Activated naive CD4-positive, alpha-beta T cell treated with anti-CD3 and anti-CD28 coated beads, Interleukin-2, amount 50 U/mL, for 24 hours (primary cell): Measurements from ENCODE around the gene ATXN2.
A peak's percentile ranks its signal among the peaks of the same experiment; 100 is the strongest.

Experiments
- H3K27ac Mint-ChIP-seq: one replicate; pipeline ENCODE4 v1.8.0; 2021; ENCODE audit warnings: mild to moderate bottlenecking, mixed read lengths
- H3K27me3 Mint-ChIP-seq: one replicate; pipeline ENCODE4 v1.8.0; 2021; ENCODE audit warnings: mixed read lengths
- H3K36me3 Mint-ChIP-seq: one replicate; pipeline ENCODE4 v1.8.0; 2021; ENCODE audit warnings: mixed read lengths
- H3K4me1 Mint-ChIP-seq: one replicate; pipeline ENCODE4 v1.8.0; 2021; ENCODE audit warnings: mixed read lengths
- H3K4me3 Mint-ChIP-seq: one replicate; pipeline ENCODE4 v1.8.0; 2021; ENCODE audit warnings: mild to moderate bottlenecking, mixed read lengths
- H3K9me3 Mint-ChIP-seq: one replicate; pipeline ENCODE4 v1.8.0; 2021; ENCODE audit warnings: mixed read lengths

The ATXN2 gene

DNA sequence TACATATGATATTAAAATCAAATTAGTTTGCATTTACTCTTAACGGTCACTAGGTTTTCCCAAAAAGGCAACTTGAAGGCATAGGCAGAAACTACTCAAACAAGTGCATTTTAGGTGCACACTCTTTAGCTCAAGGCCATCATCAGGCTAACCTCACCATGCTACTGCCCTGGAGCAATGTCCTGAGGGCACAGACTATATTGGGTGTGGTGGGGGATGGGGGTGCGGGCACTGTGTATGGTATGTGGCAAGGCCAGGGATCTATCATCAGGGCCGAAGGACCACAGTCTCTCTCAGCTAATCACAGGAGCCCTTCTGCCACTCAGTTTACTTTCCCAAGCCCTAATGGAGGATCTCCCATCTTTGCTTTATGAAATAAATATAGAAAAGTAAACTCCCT, 141.5 kb downstream of the ATXN2 start:
- Mint-ChIP-seq H3K27me3 (no peaks in the 10 kb centered on the region), H3K36me3 (peaks cover 4% of the 10 kb centered on the region), H3K9me3 (no peaks in the 10 kb centered on the region), H3K27ac (peak overlapping the region; percentile 35), H3K4me3 (no peak overlapping the region), H3K4me1 (no peaks in the 10 kb centered on the region)

GRCh38 chr12:111457071-111457470, 142.0 kb downstream of the ATXN2 start:
- Mint-ChIP-seq H3K36me3 (peaks cover 3% of the 10 kb centered on the region), H3K27me3 (no peaks in the 10 kb centered on the region), H3K4me1 (no peaks in the 10 kb centered on the region), H3K4me3 (no peak overlapping the region), H3K9me3 (no peaks in the 10 kb centered on the region), H3K27ac (peak overlapping the region; percentile 35)

GRCh38 chr12:111455448-111456320, 143.4 kb downstream of the ATXN2 start:
- no peaks in the 10 kb centered on the region for H3K9me3 Mint-ChIP-seq

DNA sequence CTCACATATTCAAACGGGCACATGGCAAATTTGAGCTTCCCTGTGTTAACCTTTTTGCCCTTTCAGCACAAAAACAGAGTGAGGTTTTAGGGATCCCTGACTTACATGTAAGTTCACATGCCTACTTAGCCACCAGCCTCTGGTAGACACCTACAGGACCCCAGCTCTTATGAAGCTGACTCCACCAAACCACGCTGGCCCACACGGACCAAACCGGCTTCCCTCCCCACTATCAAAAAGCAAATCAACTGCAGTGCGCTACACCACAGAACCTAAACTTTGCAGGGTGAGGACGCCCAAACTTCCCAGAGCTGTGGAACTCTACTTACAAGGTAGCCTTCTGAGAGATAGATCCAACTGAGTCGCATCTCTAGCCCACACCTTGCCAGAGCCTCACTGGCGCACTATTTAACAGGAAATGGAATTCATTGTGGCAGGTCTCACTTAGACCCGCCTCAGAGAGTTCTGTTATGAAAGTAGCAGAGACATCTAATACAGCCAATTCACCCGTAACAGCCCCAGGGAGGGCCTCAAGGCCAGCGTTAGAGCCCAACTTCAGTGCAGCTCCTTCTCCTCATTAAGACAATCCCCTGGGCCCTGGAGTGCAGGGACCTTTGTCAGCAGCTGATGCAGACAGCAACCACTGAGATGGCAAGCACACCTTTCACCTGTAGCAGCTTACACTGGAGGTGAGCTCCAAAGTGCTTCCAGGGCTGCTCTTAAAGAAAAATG, 144.2 kb downstream of the ATXN2 start:
- Mint-ChIP-seq H3K27ac (peak overlapping the region; percentile 41), H3K27me3 (no peaks in the 10 kb centered on the region), H3K36me3 (peaks cover 7% of the 10 kb centered on the region), H3K4me3 (no peak overlapping the region), H3K4me1 (peaks cover 19% of the 10 kb centered on the region), H3K9me3 (no peaks in the 10 kb centered on the region)

More at GRCh38 chr12:111455448-111456320, 143.4 kb downstream of the ATXN2 start:
- H3K27ac Mint-ChIP-seq = peak overlapping the region; percentile 41
- H3K36me3 Mint-ChIP-seq = peaks cover 4% of the 10 kb centered on the region
- no peaks in the 10 kb centered on the region for H3K27me3 Mint-ChIP-seq
- H3K4me1 Mint-ChIP-seq = peaks cover 12% of the 10 kb centered on the region
- H3K4me3 Mint-ChIP-seq = no peak overlapping the region

DNA sequence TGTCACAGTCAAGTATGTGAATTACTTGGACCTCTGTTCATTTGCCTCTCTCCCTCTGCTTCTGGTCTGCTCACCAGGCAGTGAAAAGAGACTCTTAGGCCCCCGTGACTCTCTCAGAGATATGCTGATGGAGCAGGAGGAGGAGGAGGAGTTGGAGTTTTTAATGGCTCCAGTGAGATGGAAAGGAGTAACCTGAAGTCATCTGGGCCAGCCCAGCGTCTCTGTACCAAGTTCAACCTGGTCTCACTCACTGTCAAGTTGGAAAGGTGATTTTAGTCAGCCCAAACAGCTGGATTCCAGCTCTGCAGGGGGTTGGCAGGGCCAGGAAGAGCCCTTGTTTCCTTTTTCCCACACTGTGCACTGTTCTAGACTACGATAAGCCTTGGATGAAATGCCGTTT, 144.8 kb downstream of the ATXN2 start:
- no peak overlapping the region for H3K27ac Mint-ChIP-seq
- peaks cover 22% of the 10 kb centered on the region for H3K4me1 Mint-ChIP-seq

DNA sequence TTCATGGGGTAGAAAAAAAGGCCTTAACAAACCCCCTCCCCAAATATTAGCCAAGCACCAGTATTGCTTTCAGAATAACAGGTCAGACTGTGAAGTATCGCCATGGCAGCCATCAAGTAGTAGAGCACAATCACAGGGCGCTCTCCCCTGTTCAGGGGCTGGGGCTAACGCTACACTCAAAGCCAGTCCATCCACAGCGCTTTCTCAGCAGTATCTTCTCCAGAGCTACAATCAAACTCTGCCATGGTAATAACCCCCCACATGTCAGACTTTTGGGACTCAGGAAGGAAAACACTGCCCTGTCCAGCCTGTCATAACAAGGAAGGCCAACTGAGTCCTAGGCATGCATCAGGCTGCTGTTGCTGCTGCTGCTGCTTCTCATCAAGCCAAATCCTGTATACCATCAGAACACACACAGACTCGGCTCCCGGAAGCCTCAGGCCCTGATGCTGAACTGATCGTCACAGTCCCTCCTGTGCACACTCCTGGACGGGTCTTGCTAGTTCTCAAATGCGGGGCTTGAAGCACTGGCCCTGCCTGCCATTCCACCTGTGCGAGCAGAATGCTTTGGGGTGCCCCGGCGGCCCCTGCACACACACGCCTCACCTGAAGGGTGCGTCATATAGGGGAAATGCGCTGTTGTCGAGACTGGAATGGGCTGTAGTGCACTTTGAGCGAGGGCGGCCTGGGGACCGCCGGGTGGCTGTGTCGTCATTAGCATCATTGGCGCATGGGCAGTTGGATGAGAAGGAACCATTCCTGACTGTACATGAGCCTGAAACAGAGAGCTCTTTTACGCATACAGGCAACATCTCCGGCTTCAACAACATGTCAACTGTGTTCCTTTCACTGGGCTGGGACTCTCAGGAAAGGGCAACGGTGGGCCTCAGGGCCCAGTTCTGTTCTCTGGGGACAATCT, 145.8 kb downstream of the ATXN2 start:
- H3K9me3 Mint-ChIP-seq = no peaks in the 10 kb centered on the region
- peak overlapping the region; percentile 77 for H3K27ac Mint-ChIP-seq
- H3K4me1 Mint-ChIP-seq = peaks cover 32% of the 10 kb centered on the region
- peaks cover 7% of the 10 kb centered on the region for H3K36me3 Mint-ChIP-seq
- H3K4me3 Mint-ChIP-seq = no peak overlapping the region
- no peaks in the 10 kb centered on the region for H3K27me3 Mint-ChIP-seq

More for the DNA sequence above, 144.8 kb downstream of the ATXN2 start:
- Mint-ChIP-seq H3K36me3 (peaks cover 7% of the 10 kb centered on the region), H3K4me3 (no peak overlapping the region), H3K9me3 (no peaks in the 10 kb centered on the region), H3K27me3 (no peaks in the 10 kb centered on the region)

GRCh38 chr12:111451649-111452129, 147.4 kb downstream of the ATXN2 start:
- Mint-ChIP-seq H3K4me1 (peaks cover 41% of the 10 kb centered on the region), H3K4me3 (no peak overlapping the region), H3K36me3 (peaks cover 9% of the 10 kb centered on the region), H3K9me3 (no peaks in the 10 kb centered on the region), H3K27ac (peak overlapping the region; percentile 26), H3K27me3 (no peaks in the 10 kb centered on the region)

DNA sequence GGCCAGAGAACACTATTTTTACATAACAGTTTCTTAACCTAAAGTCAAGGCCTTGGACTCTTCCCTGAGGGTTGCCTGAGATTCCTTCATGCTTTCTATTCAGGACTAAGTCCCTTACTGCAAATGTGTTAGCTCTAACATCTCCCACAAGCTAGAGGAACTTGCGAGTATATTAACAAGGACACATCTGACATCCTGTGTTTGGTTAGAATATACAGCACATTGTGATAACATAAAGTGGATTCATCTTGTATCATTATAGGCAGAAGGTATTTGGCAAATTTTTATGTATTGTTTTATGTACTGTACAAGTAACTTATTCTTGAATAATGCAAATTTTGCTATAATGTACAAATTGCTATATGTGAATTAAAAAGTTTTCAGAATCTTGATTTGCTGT, 147.9 kb downstream of the ATXN2 start:
- Mint-ChIP-seq H3K4me3 (no peak overlapping the region), H3K9me3 (no peaks in the 10 kb centered on the region), H3K27ac (peak overlapping the region; percentile 43), H3K36me3 (peaks cover 9% of the 10 kb centered on the region), H3K4me1 (peaks cover 45% of the 10 kb centered on the region), H3K27me3 (no peaks in the 10 kb centered on the region)

- Mint-ChIP-seq H3K36me3 (peaks cover 9% of the 10 kb centered on the region), H3K4me3 (no peak overlapping the region), H3K4me1 (peaks cover 51% of the 10 kb centered on the region), H3K27ac (peak overlapping the region; percentile 80), H3K9me3 (no peaks in the 10 kb centered on the region), H3K27me3 (no peaks in the 10 kb centered on the region)
Measured at GRCh38 chr12:111450676-111451075, 148.4 kb downstream of the ATXN2 start.

DNA sequence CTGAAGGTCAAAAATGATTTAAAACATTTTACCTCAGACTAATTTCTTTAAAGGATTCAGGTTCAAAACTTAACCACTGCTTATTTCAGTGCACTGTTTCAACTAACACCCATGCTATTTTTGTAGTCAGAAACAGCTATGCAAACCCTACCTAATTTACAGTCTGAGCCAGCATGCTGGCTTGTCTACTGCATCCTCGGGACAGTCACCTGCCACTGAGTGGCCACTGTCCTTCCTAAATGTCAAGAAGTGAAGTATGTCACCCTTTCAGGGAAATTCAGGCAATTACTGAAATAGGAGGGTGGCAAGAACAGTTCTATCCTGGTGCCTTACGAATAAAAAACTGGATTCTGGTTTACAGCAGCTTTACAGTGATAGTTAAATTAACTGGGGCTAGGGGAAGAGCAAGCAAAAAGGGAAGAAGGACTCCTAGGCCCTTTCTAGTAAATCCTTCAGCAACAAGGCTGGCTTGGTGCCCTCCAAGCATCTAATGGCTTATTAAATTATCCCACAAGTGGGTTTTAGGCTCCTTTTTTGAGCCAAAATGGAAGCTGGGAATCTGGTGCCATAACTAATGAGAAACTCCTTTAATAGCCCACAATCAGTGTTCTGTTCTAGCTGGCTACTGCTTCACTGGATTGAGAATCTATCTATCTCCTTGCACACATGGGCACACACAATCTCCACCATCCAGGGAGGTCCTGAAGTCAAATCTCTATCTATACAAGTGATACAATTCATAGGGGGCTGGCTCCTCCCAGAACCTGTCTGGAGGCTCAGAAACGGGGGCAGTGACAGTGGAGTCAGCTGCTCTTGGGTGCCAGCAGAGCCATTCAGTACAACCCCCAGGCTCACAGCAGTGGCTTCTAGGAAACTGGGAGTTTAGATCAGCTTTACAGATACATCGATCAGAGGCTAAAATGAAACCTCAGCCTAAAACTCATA, 150.0 kb downstream of the ATXN2 start:
- H3K4me1 Mint-ChIP-seq = peaks cover 67% of the 10 kb centered on the region
- H3K9me3 Mint-ChIP-seq = no peaks in the 10 kb centered on the region
- peak overlapping the region; percentile 89 for H3K27ac Mint-ChIP-seq
- H3K36me3 Mint-ChIP-seq = peaks cover 9% of the 10 kb centered on the region
- no peak overlapping the region for H3K4me3 Mint-ChIP-seq
- no peaks in the 10 kb centered on the region for H3K27me3 Mint-ChIP-seq

- no peak overlapping the region for H3K4me3 Mint-ChIP-seq
- H3K27ac Mint-ChIP-seq = peak overlapping the region; percentile 87
- no peaks in the 10 kb centered on the region for H3K9me3 Mint-ChIP-seq
- H3K27me3 Mint-ChIP-seq = no peaks in the 10 kb centered on the region
- H3K36me3 Mint-ChIP-seq = peaks cover 10% of the 10 kb centered on the region
- H3K4me1 Mint-ChIP-seq = peaks cover 74% of the 10 kb centered on the region
Measured at GRCh38 chr12:111448266-111448830, 150.8 kb downstream of the ATXN2 start.

- peaks cover 81% of the 10 kb centered on the region for H3K4me1 Mint-ChIP-seq
- no peaks in the 10 kb centered on the region for H3K27me3 Mint-ChIP-seq
- H3K36me3 Mint-ChIP-seq = peaks cover 13% of the 10 kb centered on the region
- H3K9me3 Mint-ChIP-seq = no peaks in the 10 kb centered on the region
- peak overlapping the region; percentile 87 for H3K27ac Mint-ChIP-seq
- no peak overlapping the region for H3K4me3 Mint-ChIP-seq
Measured at GRCh38 chr12:111447571-111448265, 151.4 kb downstream of the ATXN2 start.

DNA sequence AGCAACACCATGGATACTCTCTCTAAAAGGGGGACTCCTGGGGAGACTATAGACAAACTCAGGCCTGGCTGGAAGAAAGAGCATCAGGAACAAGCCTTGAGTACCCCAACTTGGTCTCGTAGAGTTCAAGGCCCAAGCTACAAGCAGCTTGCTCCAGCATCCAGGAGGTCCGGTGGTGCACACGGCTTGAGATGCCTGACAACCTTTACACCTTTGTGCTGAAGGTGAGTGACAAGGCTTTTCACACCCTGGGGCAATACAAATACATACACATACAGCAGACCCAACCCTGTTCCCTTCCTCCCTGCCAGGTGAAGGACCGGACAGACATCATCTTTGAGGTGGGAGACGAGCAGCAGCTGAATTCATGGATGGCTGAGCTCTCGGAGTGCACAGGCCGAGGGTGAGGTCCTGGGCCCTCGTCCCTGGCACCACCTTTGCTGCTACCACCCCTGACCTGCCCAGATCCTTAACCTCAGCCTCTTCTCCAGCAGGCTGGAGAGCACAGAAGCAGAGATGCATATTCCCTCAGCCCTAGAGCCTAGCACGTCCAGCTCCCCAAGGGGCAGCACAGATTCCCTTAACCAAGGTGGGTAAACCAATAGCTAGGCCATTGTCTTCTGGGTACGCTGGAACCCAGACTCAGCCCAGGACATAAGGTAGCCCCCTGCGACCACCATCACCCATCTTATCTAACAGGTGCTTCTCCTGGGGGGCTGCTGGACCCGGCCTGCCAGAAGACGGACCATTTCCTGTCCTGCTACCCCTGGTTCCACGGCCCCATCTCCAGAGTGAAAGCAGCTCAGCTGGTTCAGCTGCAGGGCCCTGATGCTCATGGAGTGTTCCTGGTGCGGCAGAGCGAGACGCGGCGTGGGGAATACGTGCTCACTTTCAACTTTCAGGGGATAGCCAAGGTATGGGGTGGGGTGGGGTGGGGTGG, 152.2 kb downstream of the ATXN2 start:
- peaks cover 13% of the 10 kb centered on the region for H3K36me3 Mint-ChIP-seq
- no peaks in the 10 kb centered on the region for H3K27me3 Mint-ChIP-seq
- peaks cover 87% of the 10 kb centered on the region for H3K4me1 Mint-ChIP-seq
- no peaks in the 10 kb centered on the region for H3K9me3 Mint-ChIP-seq
- H3K4me3 Mint-ChIP-seq = no peak overlapping the region
- H3K27ac Mint-ChIP-seq = peak overlapping the region; percentile 23
